HepG2 (cell line): ENCODE results near the gene TTC8.

Experiments used
- CTCF ChIP-seq: sonication (generic); formaldehyde crosslinking; IDR thresholded peaks from 2 replicates; pipeline ENCODE4 v1.5.0; 2020; ENCODE audit warnings: mild to moderate bottlenecking, missing genetic modification reagents, moderate library complexity
- MAFK ChIP-seq, 2 experiments: IDR thresholded peaks in 1 of 2; conservative IDR thresholded peaks in 1 of 2; 2 replicates each; pipeline ENCODE4 v1.6.1; 2011; ENCODE audit warnings: improper control_type of control experiment in 2 of 2, low read length in 2 of 2
- MAX ChIP-seq: IDR thresholded peaks from 2 replicates; pipeline ENCODE4 v1.6.1; 2012; ENCODE audit warnings: inconsistent platforms
- MEIS2 ChIP-seq: sonication (generic); formaldehyde crosslinking; IDR thresholded peaks from 2 replicates; pipeline ENCODE4 v1.9.0; 2021; ENCODE audit warnings: mild to moderate bottlenecking, missing genetic modification reagents
- RBFOX2 ChIP-seq: fragments of 200-400 bp; formaldehyde crosslinking; IDR thresholded peaks from 2 replicates; pipeline ENCODE4 v1.6.1; 2017; ENCODE audit warnings: low read depth, mild to moderate bottlenecking, low read length
- SUZ12 ChIP-seq: fragments of 150-350 bp; IDR thresholded peaks from 2 replicates; pipeline ENCODE4 v1.6.1; 2014; ENCODE audit warnings: low read depth, low read length
- ZNF264 ChIP-seq: sonication (generic); formaldehyde crosslinking; IDR thresholded peaks from 2 replicates; pipeline ENCODE4 v1.4.0; 2020; ENCODE audit warnings: missing genetic modification reagents
- ZNF773 ChIP-seq: sonication (generic); formaldehyde crosslinking; IDR thresholded peaks from 2 replicates; pipeline ENCODE4 v1.4.0; 2020; ENCODE audit warnings: missing genetic modification reagents, borderline replicate concordance

- TF ChIP-seq SUZ12, result no peak
- no peak for TF ChIP-seq CTCF (CRISPR knock-in tag)
- TF ChIP-seq ZNF264, result no peak
- no peak for TF ChIP-seq ZNF773 (CRISPR knock-in tag)
- no peak for TF ChIP-seq RBFOX2
- no peak for TF ChIP-seq MAX
- TF ChIP-seq MEIS2 (CRISPR knock-in tag), result no peak
- no peak for TF ChIP-seq MAFK (conservative IDR thresholded peaks at IDR 0.05 in 1 of 2, IDR thresholded peaks at IDR 0.05 in 1 of 2; ENCODE audit: low read length in 2 of 2)
These were observed 95.1 kb downstream of the TTC8 start for GRCh38 chr14:88919502-88919901.
